GM18508 (cell line): ENCODE results near the gene PREP.

Source experiments
- ATAC-seq: cut with Tn5 transposase; IDR thresholded peaks from one replicate; pipeline ENCODE4 v1.9.1; 2021; ENCODE audit warnings: moderate number of reproducible peaks; ENCODE audit not compliant: insufficient read depth, unreplicated experiment

The PREP gene

GRCh38 chr6:105398859-105399258 lies 4.0 kb downstream of the PREP start:
- ATAC-seq = no peak

- ATAC-seq = no peak
Observed at GRCh38 chr6:105397987-105398386, 4.9 kb downstream of the PREP start.

GRCh38 chr6:105391705-105392104 lies 11.2 kb downstream of the PREP start:
- no peak for ATAC-seq

- no peak for ATAC-seq
Observed at GRCh38 chr6:105389543-105389942, 13.3 kb downstream of the PREP start.

GRCh38 chr6:105388392-105388791 lies 14.5 kb downstream of the PREP start:
- no peak for ATAC-seq

- no peak for ATAC-seq
Observed at GRCh38 chr6:105384004-105384403, 18.9 kb downstream of the PREP start.

GRCh38 chr6:105382958-105383357 lies 19.9 kb downstream of the PREP start:
- ATAC-seq = no peak

GRCh38 chr6:105382496-105382895 lies 20.4 kb downstream of the PREP start:
- no peak for ATAC-seq

- no peak for ATAC-seq
Observed at GRCh38 chr6:105380634-105381033, 22.2 kb downstream of the PREP start.

- ATAC-seq = no peak
Observed at GRCh38 chr6:105375797-105376196, 27.1 kb downstream of the PREP start.

- no peak for ATAC-seq
Observed at GRCh38 chr6:105374010-105374420, 28.9 kb downstream of the PREP start.

GRCh38 chr6:105373481-105373880 lies 29.4 kb downstream of the PREP start:
- ATAC-seq = no peak

GRCh38 chr6:105372849-105373182 lies 30.1 kb downstream of the PREP start:
- ATAC-seq = no peak

GRCh38 chr6:105372142-105372848 lies 30.6 kb downstream of the PREP start:
- ATAC-seq = no peak

GRCh38 chr6:105370351-105370750 lies 32.5 kb downstream of the PREP start:
- ATAC-seq = no peak

- ATAC-seq = no peak
Observed at GRCh38 chr6:105369145-105369544, 33.7 kb downstream of the PREP start.

- no peak for ATAC-seq
Observed at GRCh38 chr6:105364243-105364642, 38.6 kb downstream of the PREP start.

GRCh38 chr6:105363100-105363754 lies 39.7 kb downstream of the PREP start:
- ATAC-seq = no peak

GRCh38 chr6:105359419-105360370 lies 43.2 kb downstream of the PREP start:
- ATAC-seq = no peak

GRCh38 chr6:105357165-105357564 lies 45.7 kb downstream of the PREP start:
- no peak for ATAC-seq

GRCh38 chr6:105352037-105352617 lies 50.8 kb downstream of the PREP start:
- no peak for ATAC-seq
